Gastroesophageal sphincter (tissue), 3 donors: ENCODE measurements around the gene CISH.

Experiments used
- CTCF ChIP-seq, 4 experiments: fragments of 200-600 bp in 2 of 4; fragments of 450-650 bp in 2 of 4; sonication (generic) in 1 of 4; IDR thresholded peaks; one replicate each; pipeline ENCODE4 v1.5.1; 2017 to 2019; ENCODE audit warnings: antibody characterized with exemption in 4 of 4, mild to moderate bottlenecking in 2 of 4, moderate library complexity in 2 of 4
- EP300 ChIP-seq: sonication (generic); formaldehyde crosslinking; IDR thresholded peaks from one replicate; pipeline ENCODE4 v1.6.1; 2017; ENCODE audit warnings: antibody characterized with exemption, mild to moderate bottlenecking
- POLR2A ChIP-seq, 2 donors: fragments of 450-650 bp; IDR thresholded peaks; one replicate each; pipeline ENCODE4 v1.6.1; 2017; ENCODE audit warnings: antibody characterized with exemption in 2 of 2, mild to moderate bottlenecking in 2 of 2, moderate library complexity in 1 of 2

DNA sequence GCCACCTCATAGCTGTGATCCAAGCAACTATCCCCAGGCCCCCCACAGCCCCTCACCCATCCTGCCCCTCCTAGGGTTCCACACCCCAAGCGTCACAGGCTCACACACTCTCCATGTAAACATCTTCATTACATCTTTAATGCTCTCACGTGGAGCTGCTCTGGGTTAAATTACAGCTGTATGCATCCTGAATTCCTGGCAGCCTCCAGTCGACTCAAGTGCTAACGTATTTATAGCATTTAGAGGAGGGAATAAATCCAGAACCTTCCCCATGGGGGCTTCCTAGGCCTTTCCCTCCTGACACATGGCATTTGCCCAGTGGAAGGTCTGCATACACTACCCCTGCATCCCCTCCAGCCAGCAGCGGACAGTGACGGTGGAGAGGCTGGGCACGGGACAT, 53.7 kb downstream of the CISH start:
- TF ChIP-seq CTCF (IDR thresholded peaks at IDR 0.05) (no peak), EP300 (no peak), POLR2A (IDR thresholded peaks at IDR 0.05) (no peak)
